Fibroblast of lung (primary cell): ENCODE data around the gene SEC61B. TPM values are rescaled to one million over a fixed set of nuclear protein-coding genes. Genes with fewer than 3 reads are reported as not detected.

Source experiments
- DNase-seq, 2 donors: peaks; one replicate each; pipeline versions ENCODE4 v3.0.0 to v3.0.0-alpha.2; 2010; ENCODE audit warnings: low read depth in 2 of 2
- H2AFZ ChIP-seq: 2 replicates; pipeline ENCODE4 v1.5.1; 2012; ENCODE audit warnings: low read length, control low read depth, inconsistent platforms
- H3K27ac ChIP-seq: 2 replicates; pipeline ENCODE4 v1.5.1; 2011; ENCODE audit warnings: low read length, control low read depth; ENCODE audit not compliant: insufficient read depth
- H3K27me3 ChIP-seq: 2 replicates; pipeline ENCODE4 v1.5.1; 2011; ENCODE audit warnings: mild to moderate bottlenecking, low read length; ENCODE audit not compliant: control insufficient read depth, insufficient read depth
- H3K36me3 ChIP-seq: 2 replicates; pipeline ENCODE4 v1.5.1; 2011; ENCODE audit warnings: low read length; ENCODE audit not compliant: control insufficient read depth, insufficient read depth
- H3K4me1 ChIP-seq: 2 replicates; pipeline ENCODE4 v1.5.1; 2011; ENCODE audit warnings: low read length; ENCODE audit not compliant: control insufficient read depth, insufficient read depth; ENCODE audit errors: extremely low read depth
- H3K4me2 ChIP-seq: 2 replicates; pipeline ENCODE4 v1.5.1; 2011; ENCODE audit warnings: low read length, control low read depth; ENCODE audit not compliant: insufficient read depth; ENCODE audit errors: extremely low read depth
- H3K4me3 ChIP-seq, 4 experiments: fragments of 200-600 bp in 1 of 4; sonication (generic) in 1 of 4; replicated peaks in 1 of 4; 2 replicates each; pipeline ENCODE4 v1.5.1; 2011 to 2016; ENCODE audit warnings: low read length in 4 of 4, low read depth in 3 of 4, mild to moderate bottlenecking in 3 of 4, control low read depth in 2 of 4, inconsistent platforms in 1 of 4, mixed read lengths in 1 of 4; ENCODE audit not compliant: insufficient read depth in 1 of 4; ENCODE audit errors: control extremely low read depth in 1 of 4
- H3K79me2 ChIP-seq: 2 replicates; pipeline ENCODE4 v1.5.1; 2012; ENCODE audit warnings: mild to moderate bottlenecking, low read length, inconsistent platforms; ENCODE audit not compliant: control insufficient read depth, insufficient read depth
- H3K9ac ChIP-seq: 2 replicates; pipeline ENCODE4 v1.5.1; 2011; ENCODE audit warnings: mild to moderate bottlenecking, low read length, control low read depth; ENCODE audit not compliant: insufficient read depth
- H3K9me3 ChIP-seq: 2 replicates; pipeline ENCODE4 v1.5.1; 2012; ENCODE audit warnings: low read depth, low read length; ENCODE audit not compliant: control insufficient read depth, insufficient read depth
- H4K20me1 ChIP-seq: 2 replicates; pipeline ENCODE4 v1.5.1; 2011; ENCODE audit warnings: low read length; ENCODE audit not compliant: control insufficient read depth, insufficient read depth; ENCODE audit errors: extremely low read depth
- EZH2 ChIP-seq: IDR thresholded peaks from 2 replicates; pipeline ENCODE4 v1.5.1; 2012; ENCODE audit warnings: low read length, control low read depth, mild to moderate bottlenecking; ENCODE audit errors: missing control alignments
- polyA plus RNA-seq, 2 donors: library from polyadenylated mRNA; depleted of rRNA in 1 of 2; stranded (reverse) in 1 of 2; unstranded in 1 of 2; fragments of >200 nt; gene quantifications; 2 replicates each; pipeline ENCODE4 v1.2.1, GENCODE V29; 2011 to 2012; ENCODE audit warnings: missing spikeins in 1 of 2
- total RNA-seq: library from RNA; depleted of rRNA; stranded (reverse); fragments of >200 nt; gene quantifications from 2 replicates; pipeline ENCODE4 v1.2.1, GENCODE V29; 2014
- TF ChIP-seq, protein P1 (sequence below), 2 donors: IDR thresholded peaks in 1 of 2; conservative IDR thresholded peaks in 1 of 2; 1 replicate in 1 of 2; 2 replicates in 1 of 2; pipeline ENCODE4 v1.5.1; 2011 to 2012; ENCODE audit warnings: low read length in 2 of 2, control low read depth in 1 of 2, inconsistent platforms in 1 of 2, low read depth in 1 of 2, mild to moderate bottlenecking in 1 of 2

The SEC61B gene
- total and polyA plus RNA-seq, 2 donors (not counting 1 experiment from before 2014, with no cell fraction given) = 58.8 to 213 TPM

DNA sequence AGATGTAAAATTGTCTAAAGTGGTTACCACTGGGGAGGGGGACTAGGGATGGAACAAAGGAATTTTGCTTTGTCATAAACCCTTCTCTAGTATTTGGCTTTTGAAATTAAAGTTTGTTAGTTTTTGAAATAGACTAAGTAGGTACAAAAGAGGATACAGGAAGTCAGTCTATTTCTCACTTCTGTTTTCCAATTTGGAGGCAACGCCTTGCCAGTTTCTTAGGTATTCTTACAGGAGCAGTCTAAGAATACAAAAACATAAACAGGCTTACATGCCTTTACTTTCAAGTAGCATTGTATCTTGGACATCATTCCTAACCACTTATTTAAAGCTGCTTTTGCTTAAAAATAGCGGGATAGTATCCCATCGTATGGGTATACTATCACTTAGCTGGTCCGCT lies 34.8 kb upstream of the SEC61B start:
- Histone ChIP-seq H3K4me2 (no peak overlapping the region), H4K20me1 (no peaks in the 10 kb centered on the region), H3K4me3 (no peak overlapping the region), H3K9ac (no peak overlapping the region), H2AFZ (no peak overlapping the region), H3K9me3 (no peaks in the 10 kb centered on the region), H3K27me3 (peaks cover 2% of the 10 kb centered on the region), H3K27ac (no peak overlapping the region), H3K36me3 (no peaks in the 10 kb centered on the region), H3K4me1 (peaks cover 6% of the 10 kb centered on the region), H3K79me2 (no peaks in the 10 kb centered on the region)
- TF ChIP-seq, protein P1, sequence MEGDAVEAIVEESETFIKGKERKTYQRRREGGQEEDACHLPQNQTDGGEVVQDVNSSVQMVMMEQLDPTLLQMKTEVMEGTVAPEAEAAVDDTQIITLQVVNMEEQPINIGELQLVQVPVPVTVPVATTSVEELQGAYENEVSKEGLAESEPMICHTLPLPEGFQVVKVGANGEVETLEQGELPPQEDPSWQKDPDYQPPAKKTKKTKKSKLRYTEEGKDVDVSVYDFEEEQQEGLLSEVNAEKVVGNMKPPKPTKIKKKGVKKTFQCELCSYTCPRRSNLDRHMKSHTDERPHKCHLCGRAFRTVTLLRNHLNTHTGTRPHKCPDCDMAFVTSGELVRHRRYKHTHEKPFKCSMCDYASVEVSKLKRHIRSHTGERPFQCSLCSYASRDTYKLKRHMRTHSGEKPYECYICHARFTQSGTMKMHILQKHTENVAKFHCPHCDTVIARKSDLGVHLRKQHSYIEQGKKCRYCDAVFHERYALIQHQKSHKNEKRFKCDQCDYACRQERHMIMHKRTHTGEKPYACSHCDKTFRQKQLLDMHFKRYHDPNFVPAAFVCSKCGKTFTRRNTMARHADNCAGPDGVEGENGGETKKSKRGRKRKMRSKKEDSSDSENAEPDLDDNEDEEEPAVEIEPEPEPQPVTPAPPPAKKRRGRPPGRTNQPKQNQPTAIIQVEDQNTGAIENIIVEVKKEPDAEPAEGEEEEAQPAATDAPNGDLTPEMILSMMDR (conservative IDR thresholded peaks at IDR 0.05 in 1 of 2, IDR thresholded peaks at IDR 0.05 in 1 of 2; ENCODE audit: low read depth in 1 of 2, low read length in 2 of 2) = no peak
- TF ChIP-seq EZH2 = no peak
- no peak for DNase-seq

GRCh38 chr9:99189186-99189585 lies 32.9 kb upstream of the SEC61B start:
- H3K4me3 ChIP-seq = no peak overlapping the region
- H3K4me2 ChIP-seq = no peak overlapping the region
- no peak overlapping the region for H3K9ac ChIP-seq
- H3K79me2 ChIP-seq = no peaks in the 10 kb centered on the region
- H3K27ac ChIP-seq = no peak overlapping the region
- no peak for DNase-seq
- TF ChIP-seq, protein P1 (conservative IDR thresholded peaks at IDR 0.05 in 1 of 2, IDR thresholded peaks at IDR 0.05 in 1 of 2; ENCODE audit: low read depth in 1 of 2, low read length in 2 of 2) = no peak
- TF ChIP-seq EZH2 = no peak
- H2AFZ ChIP-seq = no peak overlapping the region
- H3K36me3 ChIP-seq = no peaks in the 10 kb centered on the region
- no peaks in the 10 kb centered on the region for H4K20me1 ChIP-seq
- peaks cover 2% of the 10 kb centered on the region for H3K27me3 ChIP-seq
- H3K4me1 ChIP-seq = peaks cover 11% of the 10 kb centered on the region
- no peaks in the 10 kb centered on the region for H3K9me3 ChIP-seq

DNA sequence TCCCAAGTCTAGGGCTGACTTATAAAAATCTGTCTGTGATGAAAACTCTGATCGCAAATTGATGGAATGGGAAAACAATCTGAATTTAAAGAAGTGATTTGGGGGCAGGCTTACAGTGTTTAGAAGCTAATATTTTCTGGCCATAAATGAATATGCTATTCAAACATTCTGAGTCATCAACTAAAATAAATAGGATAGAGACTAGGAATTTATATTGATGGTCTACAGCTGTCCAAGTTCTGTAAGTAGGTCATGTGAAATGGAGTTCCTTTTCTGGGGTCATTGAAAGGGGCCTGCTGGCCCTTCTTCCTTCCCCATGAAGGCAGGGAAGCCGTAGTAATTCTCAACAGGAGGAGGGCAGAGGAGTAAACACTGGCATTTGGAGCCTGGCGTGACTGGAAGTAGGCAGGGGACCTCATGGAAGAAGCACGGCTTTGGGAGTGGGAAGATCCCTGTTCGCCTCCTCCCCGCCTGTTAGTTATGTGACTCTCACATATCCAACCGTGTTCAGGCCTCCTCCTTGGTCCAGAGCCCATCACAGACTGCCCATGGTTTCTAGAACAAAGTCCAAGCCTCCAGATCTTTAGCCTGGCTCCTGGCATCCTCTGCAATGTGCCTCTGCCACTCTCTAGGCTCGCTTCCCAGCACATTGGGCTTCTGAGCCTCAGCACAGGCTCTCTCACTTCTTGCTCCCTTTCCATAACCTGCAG lies 32.0 kb upstream of the SEC61B start:
- H3K9me3 ChIP-seq = no peaks in the 10 kb centered on the region
- peaks cover 2% of the 10 kb centered on the region for H3K27me3 ChIP-seq
- no peak overlapping the region for H3K9ac ChIP-seq
- peaks cover 8% of the 10 kb centered on the region for H3K4me1 ChIP-seq
- no peaks in the 10 kb centered on the region for H4K20me1 ChIP-seq
- peak in 1 of 2 donors; percentile 56 for DNase-seq
- H3K4me2 ChIP-seq = no peak overlapping the region
- H3K79me2 ChIP-seq = no peaks in the 10 kb centered on the region
- TF ChIP-seq EZH2 = no peak
- TF ChIP-seq, protein P1 (conservative IDR thresholded peaks at IDR 0.05 in 1 of 2, IDR thresholded peaks at IDR 0.05 in 1 of 2; ENCODE audit: low read depth in 1 of 2, low read length in 2 of 2) = no peak
- H3K27ac ChIP-seq = no peak overlapping the region
- H3K36me3 ChIP-seq = no peaks in the 10 kb centered on the region
- H3K4me3 ChIP-seq = no peak overlapping the region
- H2AFZ ChIP-seq = no peak overlapping the region
